CD4-positive, alpha-beta memory T cell (primary cell): Measurements from ENCODE around the gene CAMK2G. TPM values are rescaled to one million over a fixed set of nuclear protein-coding genes. Genes with fewer than 3 reads are reported as not detected.

ENCODE experiments used
- CTCF ChIA-PET: fragments of 350-600 bp; sonication (Branson Sonifier 250); formaldehyde crosslinking; loops from one replicate; lab custom pipeline; 2021; ENCODE audit warnings: inconsistent platforms; ENCODE audit not compliant: partially characterized antibody; lab: Charles Lee
- POLR2A ChIA-PET: fragments of 350-600 bp; sonication (Branson Sonifier 250); formaldehyde crosslinking; loops from one replicate; lab custom pipeline; 2021; ENCODE audit not compliant: partially characterized antibody; lab: Charles Lee
- DNase-seq, 5 donors: peaks; one replicate each; pipeline versions ENCODE4 v3.0.0 to v3.0.0-alpha.2; 2020 to 2022; ENCODE audit warnings: mixed read lengths in 1 of 5
- H3K27ac ChIP-seq: one replicate; pipeline ENCODE4 v1.7.0; 2013; ENCODE audit warnings: low read depth, low read length
- H3K27me3 ChIP-seq: 2 replicates; pipeline ENCODE4 v1.7.0; 2013; ENCODE audit warnings: mild to moderate bottlenecking, low read length, moderate library complexity; ENCODE audit not compliant: insufficient read depth
- H3K36me3 ChIP-seq: 2 replicates; pipeline ENCODE4 v1.7.0; 2013; ENCODE audit warnings: mild to moderate bottlenecking, low read length, moderate library complexity; ENCODE audit not compliant: insufficient read depth
- H3K4me1 ChIP-seq: 2 replicates; pipeline ENCODE4 v1.7.0; 2013; ENCODE audit warnings: mild to moderate bottlenecking, low read length, moderate library complexity; ENCODE audit not compliant: insufficient read depth
- H3K4me3 ChIP-seq, 2 donors: one replicate each; pipeline ENCODE4 v1.7.0; 2013; ENCODE audit warnings: low read length in 2 of 2, mild to moderate bottlenecking in 1 of 2
- H3K9me3 ChIP-seq, 2 donors: one replicate each; pipeline ENCODE4 v1.7.0; 2013; ENCODE audit warnings: low read length in 2 of 2, control low read depth in 1 of 2; ENCODE audit not compliant: control insufficient read depth in 1 of 2
- H3K27ac Mint-ChIP-seq, 7 donors: one replicate each; pipeline ENCODE4 v1.8.0; 2020 to 2021; ENCODE audit warnings: mixed read lengths in 7 of 7, mild to moderate bottlenecking in 6 of 7, inconsistent platforms in 3 of 7, moderate library complexity in 3 of 7
- H3K27me3 Mint-ChIP-seq, 2 donors: one replicate each; pipeline ENCODE4 v1.8.0; 2020 to 2021; ENCODE audit warnings: mixed read lengths in 2 of 2
- H3K36me3 Mint-ChIP-seq, 2 donors: one replicate each; pipeline ENCODE4 v1.8.0; 2020 to 2021; ENCODE audit warnings: mixed read lengths in 2 of 2, inconsistent platforms in 1 of 2, mild to moderate bottlenecking in 1 of 2
- H3K4me1 Mint-ChIP-seq, 4 donors: one replicate each; pipeline ENCODE4 v1.8.0; 2020 to 2021; ENCODE audit warnings: mixed read lengths in 4 of 4, mild to moderate bottlenecking in 1 of 4
- H3K4me3 Mint-ChIP-seq, 8 donors: one replicate each; pipeline ENCODE4 v1.8.0; 2020 to 2021; ENCODE audit warnings: mixed read lengths in 8 of 8, mild to moderate bottlenecking in 7 of 8, moderate library complexity in 6 of 8, inconsistent platforms in 3 of 8
- H3K9me3 Mint-ChIP-seq, 8 donors: one replicate each; pipeline ENCODE4 v1.8.0; 2020 to 2021; ENCODE audit warnings: mixed read lengths in 8 of 8, mild to moderate bottlenecking in 5 of 8, inconsistent platforms in 3 of 8, moderate library complexity in 1 of 8
- intact Hi-C: fragments of 100-400 bp; cut with micrococcal nuclease; formaldehyde crosslinking; loops from one replicate; pipeline ENCODE4 v1.15.1; 2023
- polyA plus RNA-seq, 2 donors: library from polyadenylated mRNA; unstranded; fragments of 300-500 nt; fragmentation: Illumina TruSeq; gene quantifications; one replicate each; pipeline ENCODE4 v1.2.3, GENCODE V29; 2021
- total RNA-seq, 2 experiments: library from RNA; stranded (reverse); gene quantifications; one replicate each; pipeline ENCODE4 v1.2.3, GENCODE V29; 2021

The CAMK2G gene
- total and polyA plus RNA-seq, 4 experiments from 2014 or later, result 3.8 to 70.4 (median 36.0) TPM

DNA sequence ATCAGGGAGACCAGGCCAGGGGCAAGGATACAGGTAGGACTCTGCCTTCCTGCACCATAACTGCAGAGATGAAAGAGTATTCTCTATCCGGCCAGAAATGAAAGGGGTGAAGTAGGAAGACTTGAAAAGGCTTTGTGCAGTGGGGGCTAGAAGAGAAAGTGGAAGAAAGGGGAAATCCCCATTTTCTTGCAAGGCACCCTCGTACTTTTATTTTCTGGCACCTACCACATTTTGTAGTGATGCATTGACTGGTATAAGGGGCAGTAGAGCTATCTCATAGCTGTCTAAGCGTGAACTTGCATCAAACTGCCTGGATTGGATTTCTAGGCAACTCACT is 752 bp upstream of the CAMK2G start:
- Histone ChIP-seq H3K9me3 (no peaks in the 10 kb centered on the region), H3K4me3 (peak overlapping the region; percentile 61 to 72), H3K27ac (peak overlapping the region; percentile 78), H3K36me3 (peaks cover 7% of the 10 kb centered on the region), H3K27me3 (no peaks in the 10 kb centered on the region), H3K4me1 (peaks cover 68% of the 10 kb centered on the region)
- DNase-seq, result peak; percentile 74 to 85 (median 79)
- no peaks in the 10 kb centered on the region for H3K9me3 Mint-ChIP-seq
- no peaks in the 10 kb centered on the region for H3K27me3 Mint-ChIP-seq
- peak overlapping the region; percentile 85 to 97 (median 94) for H3K4me3 Mint-ChIP-seq
- peaks cover 45 to 79% (median 59%) of the 10 kb centered on the region in 4 donors for H3K4me1 Mint-ChIP-seq
- ChIA-PET POLR2A (interaction anchor here (0.7 to 7.2 kb wide), 17 partner anchors 11 to 1659 kb away, joined by 3 to 59 read pairs (median 6); partner anchors contain the start of genes ANAPC16, ASCC1, CHCHD1 and PPP3CB), CTCF (interaction anchor here (0.8 to 20.2 kb wide), 6 partner anchors 10 to 62 kb away, joined by 3 to 726 read pairs (median 6); no protein-coding TSS in a partner anchor)
- peak overlapping the region; percentile 84 to 99 (median 96) for H3K27ac Mint-ChIP-seq
- intact Hi-C loops, result loop anchor here (1.0 to 2.0 kb wide), 3 partner anchors 16 to 64 kb away; partner anchors contain the start of gene NDST2
- H3K36me3 Mint-ChIP-seq, result peaks cover 16 to 32% of the 10 kb centered on the region in 2 donors

DNA sequence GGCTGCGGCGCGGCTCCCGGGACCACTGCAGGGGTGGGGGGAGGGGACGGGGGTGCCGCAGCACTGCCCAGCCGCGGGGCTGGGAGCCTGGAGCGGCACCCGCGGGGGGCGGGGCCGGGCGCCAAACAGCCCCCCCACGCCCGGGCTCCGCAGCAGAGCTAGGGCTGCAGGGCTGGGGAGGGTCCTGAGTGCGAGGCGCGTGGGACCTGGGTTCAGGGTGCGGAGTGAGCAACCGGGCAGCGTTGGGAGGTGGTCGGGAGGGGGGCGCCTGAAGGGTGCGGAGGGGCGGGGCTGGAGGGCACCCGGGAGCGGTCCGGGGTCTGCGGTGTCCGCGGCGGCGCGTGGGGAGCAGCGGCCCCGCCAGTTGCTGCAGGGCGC is 528 bp downstream of the CAMK2G start:
- peaks cover 60% of the 10 kb centered on the region for H3K4me1 ChIP-seq
- CTCF ChIA-PET, result interaction anchor here (1.0 to 18.8 kb wide), 3 partner anchors 12 to 25 kb away, joined by 3 to 612 read pairs (median 3); no protein-coding TSS in a partner anchor
- intact Hi-C loops, result loop anchor here (1.0 to 2.0 kb wide), 2 partner anchors 9 to 15 kb away; no protein-coding TSS in a partner anchor

GRCh38 chr10:73873142-73873837 is 1.1 kb downstream of the CAMK2G start:
- Mint-ChIP-seq H3K27me3 (no peaks in the 10 kb centered on the region), H3K4me1 (peaks cover 43 to 83% (median 61%) of the 10 kb centered on the region in 4 donors), H3K36me3 (peaks cover 20 to 48% of the 10 kb centered on the region in 2 donors), H3K4me3 (peak overlapping the region; percentile 83 to 90 (median 88)), H3K27ac (peak overlapping the region; percentile 70 to 93 (median 87)), H3K9me3 (no peaks in the 10 kb centered on the region)
- CTCF ChIA-PET, result interaction anchor here (18.8 kb wide), 1 partner anchor 25 kb away, joined by 612 read pairs; no protein-coding TSS in a partner anchor
- peak overlapping the region; percentile 42 for H3K27ac ChIP-seq
- intact Hi-C loops, result no loop called here
- no peaks in the 10 kb centered on the region for H3K9me3 ChIP-seq
- peak overlapping the region in 1 of 2 donors; percentile 49 for H3K4me3 ChIP-seq
- no peak for DNase-seq
- H3K36me3 ChIP-seq, result peaks cover 14% of the 10 kb centered on the region
- H3K27me3 ChIP-seq, result no peaks in the 10 kb centered on the region
- POLR2A ChIA-PET, result interaction anchor here (1.4 to 7.2 kb wide), 9 partner anchors 9 to 130 kb away, joined by 4 to 59 read pairs (median 18); a partner anchor contains a TSS
- H3K4me1 ChIP-seq, result peaks cover 64% of the 10 kb centered on the region

More for the DNA sequence above, 528 bp downstream of the CAMK2G start:
- H3K4me3 Mint-ChIP-seq, result peak overlapping the region in 3 of 8 donors; percentile 49 to 90 (median 58)
- H3K9me3 Mint-ChIP-seq, result no peaks in the 10 kb centered on the region
- peak overlapping the region; percentile 36 for H3K27ac ChIP-seq
- no peaks in the 10 kb centered on the region for H3K27me3 ChIP-seq
- peaks cover 20 to 44% of the 10 kb centered on the region in 2 donors for H3K36me3 Mint-ChIP-seq
- peak in 3 of 5 donors; percentile 11 to 57 (median 13) for DNase-seq
- peaks cover 40 to 79% (median 57%) of the 10 kb centered on the region in 4 donors for H3K4me1 Mint-ChIP-seq
- no peaks in the 10 kb centered on the region for H3K9me3 ChIP-seq
- POLR2A ChIA-PET, result interaction anchor here (1.0 to 7.2 kb wide), 11 partner anchors 9 to 1658 kb away, joined by 3 to 59 read pairs (median 14); partner anchors contain the start of genes ANAPC16 and ASCC1
- H3K27ac Mint-ChIP-seq, result peak overlapping the region in 1 of 7 donors; percentile 87
- H3K4me3 ChIP-seq, result peak overlapping the region in 1 of 2 donors; percentile 49
- H3K27me3 Mint-ChIP-seq, result no peaks in the 10 kb centered on the region
- H3K36me3 ChIP-seq, result peaks cover 13% of the 10 kb centered on the region

DNA sequence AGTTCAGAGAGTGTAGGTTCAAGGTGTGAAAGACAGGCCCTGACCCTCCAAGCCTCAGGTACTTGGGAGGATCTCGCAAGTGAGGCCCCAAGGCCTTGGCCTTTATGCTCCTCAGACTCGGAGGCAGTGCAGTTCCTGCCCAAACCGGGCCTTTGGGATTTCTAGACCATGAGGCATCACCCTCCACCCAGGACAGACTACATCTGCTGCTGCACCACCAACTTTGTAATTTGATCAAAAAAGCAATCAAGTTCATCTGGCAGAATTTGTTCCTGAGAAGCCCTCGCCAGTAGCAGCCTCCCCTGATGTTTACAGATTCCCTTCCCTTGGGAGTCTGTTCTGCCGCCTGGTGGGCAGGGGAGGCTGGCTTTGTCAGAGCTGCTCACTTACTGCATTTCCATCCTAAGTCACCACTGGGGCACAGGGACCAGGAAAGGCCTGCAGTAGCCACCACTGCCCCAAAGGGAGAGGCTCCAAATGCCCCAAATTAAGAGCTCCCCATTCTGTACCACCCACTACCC is 2.1 kb downstream of the CAMK2G start:
- DNase-seq, result no peak
- Mint-ChIP-seq H3K4me3 (peak overlapping the region; percentile 83 to 90 (median 88)), H3K27ac (peak overlapping the region; percentile 52 to 93 (median 87)), H3K27me3 (no peaks in the 10 kb centered on the region), H3K9me3 (no peaks in the 10 kb centered on the region), H3K4me1 (peaks cover 46 to 84% (median 71%) of the 10 kb centered on the region in 4 donors), H3K36me3 (peaks cover 20 to 55% of the 10 kb centered on the region in 2 donors)
- Histone ChIP-seq H3K36me3 (peaks cover 23% of the 10 kb centered on the region), H3K4me3 (no peak overlapping the region), H3K27me3 (no peaks in the 10 kb centered on the region), H3K27ac (no peak overlapping the region), H3K9me3 (no peaks in the 10 kb centered on the region), H3K4me1 (peaks cover 74% of the 10 kb centered on the region)
- intact Hi-C loops, result no loop called here
- CTCF ChIA-PET, result interaction anchor here (0.6 to 1.4 kb wide), 4 partner anchors 8 to 68 kb away, joined by 3 to 4 read pairs (median 4); no protein-coding TSS in a partner anchor
- POLR2A ChIA-PET, result interaction anchor here (0.8 to 1.5 kb wide), 2 partner anchors 9 to 51 kb away, joined by 4 read pairs; no protein-coding TSS in a partner anchor

DNA sequence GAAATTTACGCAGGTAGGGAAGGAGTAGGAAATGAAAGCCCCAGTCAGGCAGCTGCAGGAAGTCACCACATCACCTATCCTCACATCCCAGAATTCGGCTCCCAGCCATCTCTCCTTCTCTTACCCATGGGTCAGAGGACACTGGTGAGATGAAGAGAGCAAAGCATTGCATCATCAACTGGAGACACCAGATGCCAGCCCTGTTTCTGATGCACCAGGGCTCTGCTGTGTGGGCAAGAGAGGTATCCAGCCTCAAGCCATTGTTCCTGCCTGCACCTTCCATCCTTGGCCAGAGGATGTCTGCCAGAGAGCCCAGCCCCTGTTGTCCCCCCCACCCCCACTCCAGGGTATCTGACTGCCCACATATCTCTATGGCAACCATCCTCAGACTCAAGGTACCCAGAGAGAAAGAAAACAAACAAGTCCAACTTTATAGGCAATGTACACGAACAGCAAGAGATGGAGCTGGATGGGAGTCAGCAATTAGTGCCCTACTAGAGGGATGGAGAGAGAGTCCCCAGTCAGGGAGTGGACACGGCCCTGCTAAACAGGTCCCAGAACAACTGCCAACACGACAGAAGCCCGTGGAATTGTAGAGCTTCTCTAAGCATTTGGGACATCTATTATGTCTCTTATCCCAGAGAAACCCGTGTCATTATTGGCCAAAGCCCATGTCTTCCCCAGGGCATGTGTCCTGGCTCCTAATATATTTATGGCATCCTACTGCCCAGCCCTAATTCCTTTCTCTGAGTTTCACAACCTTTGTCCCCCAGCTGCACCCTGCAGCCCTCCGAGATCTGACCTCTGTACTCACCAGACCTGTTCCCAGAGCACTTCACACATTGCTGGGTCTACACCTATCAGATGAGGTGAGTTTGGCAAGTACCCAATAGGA is 2.8 kb downstream of the CAMK2G start:
- Mint-ChIP-seq H3K4me1 (peaks cover 49 to 84% (median 73%) of the 10 kb centered on the region in 4 donors), H3K27ac (peak overlapping the region; percentile 79 to 92 (median 89)), H3K27me3 (no peaks in the 10 kb centered on the region), H3K9me3 (no peaks in the 10 kb centered on the region), H3K36me3 (peaks cover 20 to 58% of the 10 kb centered on the region in 2 donors), H3K4me3 (peak overlapping the region; percentile 83 to 90 (median 88))
- Histone ChIP-seq H3K9me3 (no peaks in the 10 kb centered on the region), H3K27ac (no peak overlapping the region), H3K4me3 (no peak overlapping the region), H3K4me1 (peaks cover 80% of the 10 kb centered on the region), H3K27me3 (no peaks in the 10 kb centered on the region), H3K36me3 (peaks cover 23% of the 10 kb centered on the region)
- DNase-seq, result no peak
- ChIA-PET POLR2A (interaction anchor here (0.8 to 1.5 kb wide), 2 partner anchors 8 to 50 kb away, joined by 4 read pairs; no protein-coding TSS in a partner anchor), CTCF (interaction anchor here (0.6 to 1.4 kb wide), 4 partner anchors 8 to 69 kb away, joined by 3 to 4 read pairs (median 4); no protein-coding TSS in a partner anchor)
- intact Hi-C loops, result no loop called here

- Histone ChIP-seq H3K9me3 (no peaks in the 10 kb centered on the region), H3K27me3 (no peaks in the 10 kb centered on the region), H3K4me1 (peaks cover 89% of the 10 kb centered on the region), H3K36me3 (peaks cover 23% of the 10 kb centered on the region), H3K27ac (no peak overlapping the region), H3K4me3 (no peak overlapping the region)
- POLR2A ChIA-PET, result interaction anchor here (2.0 kb wide), 1 partner anchor 9 kb away, joined by 8 read pairs; no protein-coding TSS in a partner anchor
- peaks cover 23 to 66% of the 10 kb centered on the region in 2 donors for H3K36me3 Mint-ChIP-seq
- peaks cover 63 to 96% (median 86%) of the 10 kb centered on the region in 4 donors for H3K4me1 Mint-ChIP-seq
- peak overlapping the region; percentile 16 to 91 (median 81) for H3K27ac Mint-ChIP-seq
- CTCF ChIA-PET, result interaction anchor here (1.4 to 2.0 kb wide), 4 partner anchors 11 to 96 kb away, joined by 3 to 7 read pairs (median 4); a partner anchor contains a TSS
- H3K9me3 Mint-ChIP-seq, result peaks cover 0 to 2% (median 0%) of the 10 kb centered on the region in 8 donors
- intact Hi-C loops, result no loop called here
- DNase-seq, result no peak
- H3K27me3 Mint-ChIP-seq, result no peaks in the 10 kb centered on the region
- H3K4me3 Mint-ChIP-seq, result peak overlapping the region in 4 of 8 donors; percentile 6 to 57 (median 28)
These were observed 5.6 kb downstream of the CAMK2G start for GRCh38 chr10:73868655-73869195.
